ENCODE results near the gene PIAS4.
A peak's percentile ranks its signal among the peaks of the same experiment; 100 is the strongest.

Gene PIAS4

DNA sequence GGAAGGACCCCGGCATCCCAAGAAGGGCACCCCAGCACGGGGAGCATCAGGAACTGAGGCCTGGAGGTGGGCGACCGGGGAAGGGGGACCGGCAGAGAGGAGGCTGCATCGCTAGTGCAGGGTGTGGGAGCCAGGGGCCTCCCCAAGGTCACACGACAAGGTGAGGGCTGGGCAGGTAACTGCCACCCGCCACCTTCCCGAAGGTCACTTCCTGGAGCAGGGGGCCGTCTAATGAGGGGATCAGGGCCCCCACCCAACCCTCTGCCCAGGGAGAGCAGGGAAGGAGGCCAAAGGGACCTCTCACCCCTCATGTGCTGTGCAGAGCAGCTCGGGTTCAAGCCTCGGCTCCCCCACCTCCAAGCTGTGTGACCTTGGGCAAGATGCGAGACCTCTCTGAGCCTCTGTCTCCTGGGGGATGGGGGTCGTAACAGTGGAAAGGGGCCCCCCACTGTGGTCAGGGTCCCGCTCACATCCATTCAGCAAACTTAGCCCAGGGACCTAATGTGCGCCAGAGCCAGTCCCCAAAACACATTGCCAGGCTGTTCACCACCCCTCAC lies 53.2 kb downstream of the PIAS4 start:
- DNase-seq = no peak

DNA sequence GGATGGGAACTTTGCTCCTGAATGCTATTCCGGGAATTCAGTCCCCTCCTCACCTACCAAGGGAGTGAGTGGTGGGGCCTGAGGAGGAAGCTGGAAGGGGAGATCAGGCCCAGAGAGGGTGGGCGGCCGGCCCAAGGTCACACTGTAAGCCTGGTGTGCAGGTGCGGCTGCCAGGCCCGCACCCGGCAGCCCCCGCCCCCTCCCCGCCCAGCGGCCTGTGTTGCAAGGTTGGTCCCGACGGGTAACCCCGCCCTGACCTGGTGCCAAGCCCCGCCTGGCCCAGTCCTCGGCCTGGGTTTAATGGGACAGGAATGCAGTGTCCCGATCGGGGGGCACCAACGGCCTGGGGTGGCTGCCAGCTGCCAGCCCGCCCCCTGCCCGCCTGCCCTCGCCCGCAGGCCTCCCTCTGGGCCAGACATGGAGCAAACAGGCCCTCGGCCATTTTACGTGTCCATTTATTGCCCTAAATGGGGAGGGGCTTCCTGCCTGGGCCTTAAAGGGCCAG lies 53.7 kb downstream of the PIAS4 start:
- DNase-seq = peak; percentile 57

DNA sequence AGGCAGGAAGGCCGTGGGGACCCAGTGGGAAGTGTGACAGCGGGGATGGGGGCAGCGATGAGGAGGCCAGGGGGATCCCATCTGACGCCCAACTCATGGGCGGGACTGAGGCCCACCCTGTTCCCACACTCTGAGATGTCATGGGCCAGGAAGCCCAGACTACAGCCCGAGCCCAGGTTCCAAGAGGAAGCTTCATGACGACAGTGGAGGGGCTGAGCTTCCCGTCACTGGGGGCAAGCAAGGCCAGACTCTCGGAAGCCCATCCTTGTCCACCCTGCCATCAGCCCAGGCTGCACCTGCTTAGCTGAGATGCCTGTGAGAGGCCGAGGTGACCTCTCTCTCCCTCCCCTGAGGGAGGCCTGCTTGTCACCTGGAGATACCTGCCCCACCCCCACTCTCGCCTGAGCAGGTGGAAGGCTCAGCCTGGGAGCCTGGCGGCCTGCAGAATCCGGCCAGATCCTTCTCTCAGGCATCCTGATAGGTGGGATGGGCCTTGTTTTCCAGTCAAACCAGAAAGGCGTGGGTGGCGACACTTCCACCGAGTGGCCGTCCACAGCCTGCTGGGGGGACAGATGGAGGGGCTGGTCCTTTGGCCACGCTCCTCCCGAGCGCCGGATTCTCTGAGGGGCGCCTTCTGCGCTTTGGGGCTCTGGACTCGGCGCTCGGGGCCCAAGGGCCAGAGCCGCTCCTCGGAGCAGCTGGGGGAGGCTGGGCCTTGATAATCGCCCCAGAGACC lies 54.3 kb downstream of the PIAS4 start:
- no peak for DNase-seq

DNA sequence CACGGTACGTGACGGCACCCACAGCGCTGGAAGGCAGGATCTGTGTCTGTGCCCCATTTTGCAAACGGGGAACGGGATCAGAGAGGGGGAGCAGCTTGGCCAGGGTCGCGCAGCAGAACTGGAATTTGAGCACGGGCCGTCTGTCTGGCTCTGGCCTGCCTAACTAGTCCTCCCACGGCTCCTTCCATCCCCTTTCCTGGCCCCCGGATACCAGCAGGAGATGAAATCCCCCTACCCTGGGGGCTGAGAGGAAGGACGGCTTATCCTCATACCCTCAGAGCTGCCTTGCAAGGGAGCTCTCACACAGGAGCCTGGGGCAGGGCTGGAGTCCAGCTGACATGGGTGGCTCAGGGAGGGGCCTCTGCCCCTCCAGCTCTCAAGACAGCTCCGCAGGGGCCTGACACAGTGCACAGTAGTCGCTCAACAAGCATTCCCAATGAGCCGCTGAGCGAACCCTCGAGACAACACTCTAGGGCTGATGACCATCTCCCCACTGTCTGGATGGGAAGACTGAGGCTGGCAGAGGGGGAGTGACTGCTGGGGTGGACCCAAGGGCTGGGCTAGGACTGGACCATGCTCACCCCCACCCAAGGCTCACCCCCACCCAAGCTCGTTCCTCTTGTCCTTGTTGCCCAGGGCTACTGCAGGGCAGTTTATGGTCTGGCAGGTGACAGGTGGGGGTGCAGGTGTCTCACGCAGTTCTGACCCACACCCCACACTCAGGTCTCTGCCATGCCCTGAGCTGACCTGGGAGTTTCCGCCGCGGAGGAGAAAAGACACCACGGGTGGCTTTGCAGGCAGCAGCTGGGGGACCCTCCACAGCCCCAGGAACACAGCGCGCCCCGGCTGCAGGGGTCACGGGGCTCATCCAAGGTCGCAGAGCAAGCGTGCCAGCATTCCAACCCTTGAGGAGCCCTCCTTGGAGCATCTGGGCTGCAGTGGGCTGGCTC lies 55.2 kb downstream of the PIAS4 start:
- no peak for DNase-seq

DNA sequence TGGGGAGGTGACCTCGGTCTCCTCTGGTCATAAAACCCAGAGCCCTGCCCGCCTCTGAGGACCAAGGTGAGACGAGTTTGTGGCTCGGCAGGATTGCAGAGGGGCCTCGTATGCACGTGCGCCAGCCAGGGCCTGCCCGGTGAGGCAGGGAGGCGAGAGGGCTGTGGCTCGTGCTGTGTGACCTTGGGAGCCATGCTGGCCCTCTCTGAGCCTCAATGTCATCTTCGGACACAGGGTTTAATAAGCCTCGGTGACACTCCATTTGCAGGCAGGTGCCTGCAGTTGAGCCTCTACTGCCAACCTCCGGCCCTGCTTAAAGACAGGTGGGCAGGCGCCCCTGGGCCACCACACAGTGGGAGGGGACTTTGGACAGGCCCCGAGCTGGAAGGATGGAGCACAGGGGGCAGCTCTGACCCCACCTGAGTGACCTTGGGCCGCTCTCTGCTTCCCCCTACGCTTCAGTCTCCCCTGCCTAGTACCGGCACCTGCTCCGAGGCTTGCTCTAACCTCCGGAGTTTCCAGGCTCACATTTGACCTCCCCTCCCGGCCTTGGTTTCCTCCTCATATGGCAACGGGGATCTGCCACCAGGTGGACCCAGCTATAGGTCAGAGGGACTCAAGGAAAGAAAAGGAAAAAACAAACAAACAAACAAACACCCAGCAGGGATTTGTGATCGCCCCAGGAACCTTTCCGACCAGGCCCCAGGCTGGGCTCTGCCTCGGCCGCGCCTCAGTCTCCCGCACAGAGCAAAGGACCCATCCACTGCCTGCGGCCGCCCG lies 56.0 kb downstream of the PIAS4 start:
- DNase-seq = peak; percentile 20

DNA sequence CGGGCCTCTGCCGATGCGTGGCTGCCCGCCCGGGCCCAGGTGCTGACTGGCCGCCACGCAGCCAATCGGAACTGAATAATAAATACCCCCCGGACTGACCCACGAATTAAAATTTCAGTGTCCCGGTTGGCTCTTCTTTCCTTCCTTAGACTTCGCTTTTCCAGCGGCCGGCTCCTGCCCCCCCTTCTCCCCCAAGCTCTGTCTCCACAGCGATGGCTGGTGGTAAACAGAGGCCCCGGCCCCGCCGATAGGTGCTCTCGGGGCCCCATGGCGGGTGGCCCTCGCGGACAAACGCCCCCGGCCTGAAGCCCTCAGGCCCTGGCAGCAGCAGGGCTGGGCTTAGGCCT lies 56.6 kb downstream of the PIAS4 start:
- no peak for DNase-seq

DNA sequence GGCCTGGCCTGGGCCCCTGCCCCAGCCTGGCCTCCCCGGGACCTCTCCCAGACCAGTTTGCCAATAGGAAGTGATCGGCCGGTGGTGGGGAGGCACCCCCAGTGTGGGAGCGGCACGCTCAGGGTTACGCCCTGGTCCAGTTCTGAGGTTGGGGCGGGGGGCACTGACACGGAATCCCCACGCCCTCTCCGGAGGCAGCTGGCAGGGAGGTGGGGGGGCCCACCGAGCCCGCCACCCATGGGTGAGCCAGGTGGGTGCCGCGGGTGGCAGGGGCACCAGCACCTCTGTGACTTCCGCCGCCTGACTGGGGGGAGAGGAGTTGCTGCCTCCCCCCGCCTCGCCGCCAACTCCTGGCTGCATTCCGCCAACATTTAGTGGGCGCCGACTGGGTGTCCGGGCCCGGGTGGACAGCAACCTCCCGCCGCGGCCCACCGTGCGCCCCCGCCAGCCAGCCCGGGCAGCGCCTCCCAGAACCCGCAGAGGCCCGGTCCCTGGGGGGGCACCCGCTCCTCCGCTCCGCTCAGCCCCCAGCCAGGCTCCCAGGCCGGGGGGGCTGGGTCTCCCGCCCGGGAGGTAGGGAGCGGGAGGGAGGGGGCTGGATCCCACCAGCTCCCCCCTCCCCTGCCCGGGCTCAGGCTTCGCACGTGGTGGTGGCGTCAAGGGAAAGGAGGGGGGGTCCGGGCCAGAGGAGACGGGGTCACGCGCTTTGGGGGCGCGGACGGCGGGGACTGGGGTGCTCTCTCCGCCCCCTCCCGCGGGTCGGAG lies 57.1 kb downstream of the PIAS4 start:
- DNase-seq = peak; percentile 63

DNA sequence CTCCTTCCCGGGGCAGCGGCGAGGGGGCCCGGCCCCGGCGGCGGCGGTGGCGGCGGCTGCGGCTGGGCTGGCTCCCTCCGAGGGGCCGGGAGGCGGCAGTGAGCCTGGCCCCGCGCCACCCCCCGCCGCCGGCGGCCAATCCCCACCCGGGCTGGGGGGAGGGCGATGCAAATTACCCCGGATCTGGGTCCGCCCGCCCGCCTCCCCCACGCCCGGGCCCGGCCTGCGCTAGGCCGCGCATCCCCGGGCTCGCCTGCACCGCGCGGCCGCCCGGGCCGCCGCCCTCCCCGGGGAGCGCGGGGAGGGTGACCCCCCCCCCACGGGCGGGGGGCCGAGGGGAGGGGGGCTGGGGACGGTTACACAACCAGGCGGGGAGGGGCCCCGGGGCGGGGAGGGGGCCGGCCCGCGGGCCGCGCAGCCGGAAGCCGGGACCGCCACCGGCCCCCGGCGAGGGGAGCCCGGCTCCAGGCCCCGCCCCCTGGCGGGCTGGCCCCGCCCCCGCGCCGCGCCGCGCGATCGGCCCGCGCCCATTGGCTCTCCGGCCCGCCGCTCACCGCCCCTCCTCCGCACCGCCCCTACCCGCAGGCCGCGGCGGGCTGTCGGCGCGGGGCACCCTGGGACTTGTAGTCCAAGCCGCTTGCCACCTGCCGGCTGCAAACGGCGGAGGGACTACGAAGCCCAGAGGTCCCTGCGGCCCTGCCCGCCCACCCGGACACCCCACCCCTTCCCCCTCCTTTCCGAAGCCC lies 58.1 kb downstream of the PIAS4 start:
- peak; percentile 97 for DNase-seq

DNA sequence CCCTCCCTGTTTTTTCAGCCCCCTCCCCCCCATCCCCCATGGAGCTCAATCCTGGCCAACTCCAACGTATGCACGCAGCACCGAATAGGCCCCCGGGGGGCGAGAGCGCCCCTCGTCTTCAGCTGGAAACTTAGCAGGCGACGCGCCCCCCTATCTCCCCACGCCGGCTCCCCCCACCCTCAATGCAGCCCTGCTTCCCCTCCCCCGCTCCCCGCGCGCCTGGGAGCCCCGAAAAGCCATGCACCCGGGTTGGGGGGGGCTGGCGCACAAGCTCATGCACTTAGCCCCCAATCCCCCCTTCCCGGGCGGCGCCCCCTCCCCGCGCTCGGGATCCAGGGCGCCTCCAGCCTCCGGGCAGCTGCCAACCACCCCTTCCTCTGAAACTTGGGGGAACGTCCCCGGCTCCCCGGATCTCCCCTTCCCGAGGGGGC lies 58.7 kb downstream of the PIAS4 start:
- no peak for DNase-seq

DNA sequence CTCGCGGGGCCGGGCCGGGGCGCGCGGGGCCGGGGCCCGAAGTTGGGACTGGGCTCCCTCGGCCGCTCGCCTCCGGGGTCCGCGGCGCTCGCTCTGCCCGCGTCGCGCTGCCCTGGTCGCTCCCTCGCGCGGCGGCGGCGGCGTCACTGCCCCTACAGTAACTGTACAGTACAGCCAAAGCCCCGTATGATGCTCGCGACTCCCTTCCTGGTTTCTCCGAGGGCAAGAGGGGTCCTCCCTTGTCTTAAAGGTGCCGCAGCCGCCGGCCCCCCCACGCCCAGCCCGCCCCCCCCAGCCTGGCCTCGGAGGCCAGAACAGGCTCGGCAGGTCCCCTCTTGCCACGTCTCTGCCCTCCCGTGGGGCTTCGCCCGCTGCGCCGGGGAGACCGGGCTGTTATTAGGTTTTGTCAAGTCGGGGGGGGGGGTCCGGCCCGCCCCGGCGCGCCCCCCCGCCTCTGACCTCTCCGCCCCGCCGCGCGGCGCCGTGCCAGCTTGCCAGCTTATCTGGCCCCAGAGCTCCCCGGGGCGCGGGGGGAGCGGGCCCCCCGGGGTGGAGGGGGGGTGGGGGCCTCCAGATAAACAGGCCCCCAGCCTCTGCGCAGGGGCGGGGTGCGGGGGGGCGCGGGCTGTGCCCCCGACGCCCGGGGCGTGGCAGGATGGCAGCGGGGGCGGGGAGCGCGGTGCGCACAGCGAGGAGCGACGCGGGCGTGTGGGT lies 59.3 kb downstream of the PIAS4 start, which contains the start of gene ZBTB7A:
Gene ZBTB7A (minus strand): TSS at position 218 of the 714 bp plus-strand sequence. CDS start 11,667 bp downstream, outside the sequence.
- peak; percentile 87 for DNase-seq

DNA sequence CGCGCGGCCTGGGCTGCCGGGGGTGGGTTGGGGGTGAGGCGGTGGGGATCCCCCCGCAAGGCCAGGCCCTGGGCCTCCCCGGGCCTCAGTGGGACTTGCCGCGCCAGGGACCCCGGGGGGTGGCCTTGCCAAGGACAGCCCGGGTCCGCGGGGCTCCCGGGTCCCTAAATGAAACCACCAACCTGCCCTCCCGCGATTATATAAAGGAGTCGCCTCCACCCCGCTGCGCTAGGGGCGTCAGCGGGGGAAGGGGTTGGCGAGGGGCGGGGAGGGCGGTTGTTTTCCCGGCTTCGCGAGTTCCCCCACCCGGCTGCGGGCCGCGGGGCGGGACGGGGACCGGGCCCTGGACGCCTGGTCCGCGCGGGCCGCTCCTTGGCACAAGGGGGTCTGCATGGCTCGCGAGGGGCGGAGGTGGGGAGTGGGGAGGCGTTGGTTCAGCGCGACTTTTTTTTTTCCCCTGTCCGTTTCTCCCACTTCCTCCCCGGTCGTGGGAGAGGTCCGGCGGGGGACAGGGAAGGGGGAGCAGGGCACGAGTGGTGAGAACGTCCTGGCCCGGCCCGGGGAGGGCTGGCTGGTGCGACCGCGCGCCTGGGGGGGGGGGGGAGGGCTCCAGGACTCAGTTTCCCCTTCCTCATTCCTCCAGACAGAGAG lies 60.0 kb downstream of the PIAS4 start:
- DNase-seq = no peak

DNA sequence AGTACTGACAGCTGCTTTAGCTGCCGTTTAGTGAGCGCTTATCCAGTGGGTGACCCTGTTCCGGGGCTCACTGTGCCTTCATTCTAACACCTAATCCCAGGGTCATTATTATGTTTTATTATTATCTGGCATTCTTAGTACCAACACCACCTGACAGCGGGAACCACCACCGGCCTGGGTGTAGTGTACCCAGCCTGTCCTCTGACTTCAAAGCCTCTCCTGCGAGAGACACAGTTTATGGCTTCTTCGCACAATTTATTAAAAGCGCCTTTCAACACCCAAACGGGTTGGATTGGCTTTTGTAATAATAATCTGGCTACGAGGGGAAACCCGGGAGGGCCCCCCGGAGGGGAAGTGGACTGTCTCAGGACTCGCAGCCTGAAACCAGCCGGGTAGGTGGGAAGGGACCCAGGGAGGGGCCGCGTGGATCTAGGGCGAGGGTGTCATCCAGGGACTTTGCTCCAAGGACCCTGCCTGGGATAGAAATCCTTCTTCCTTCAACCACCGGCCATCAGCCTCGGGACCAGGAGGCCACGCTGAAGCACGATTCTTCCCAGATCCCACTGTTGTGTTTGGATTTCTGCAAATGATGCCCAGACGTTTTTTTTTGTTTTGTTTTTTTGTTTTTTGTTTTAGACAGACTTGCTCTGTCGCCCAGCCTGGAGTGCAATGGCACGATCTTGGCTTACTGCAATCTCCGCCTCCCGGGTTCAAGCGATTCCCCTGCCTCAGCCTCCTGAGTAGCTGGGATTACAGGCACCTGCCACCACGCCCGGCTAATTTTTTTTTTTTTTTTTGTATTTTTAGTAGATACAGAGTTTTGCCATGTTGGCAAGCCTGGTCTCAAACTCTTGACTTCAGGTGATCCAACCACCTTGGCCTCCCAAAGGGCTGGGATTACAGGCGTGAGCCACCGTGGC lies 60.8 kb downstream of the PIAS4 start:
- DNase-seq = peak; percentile 45

DNA sequence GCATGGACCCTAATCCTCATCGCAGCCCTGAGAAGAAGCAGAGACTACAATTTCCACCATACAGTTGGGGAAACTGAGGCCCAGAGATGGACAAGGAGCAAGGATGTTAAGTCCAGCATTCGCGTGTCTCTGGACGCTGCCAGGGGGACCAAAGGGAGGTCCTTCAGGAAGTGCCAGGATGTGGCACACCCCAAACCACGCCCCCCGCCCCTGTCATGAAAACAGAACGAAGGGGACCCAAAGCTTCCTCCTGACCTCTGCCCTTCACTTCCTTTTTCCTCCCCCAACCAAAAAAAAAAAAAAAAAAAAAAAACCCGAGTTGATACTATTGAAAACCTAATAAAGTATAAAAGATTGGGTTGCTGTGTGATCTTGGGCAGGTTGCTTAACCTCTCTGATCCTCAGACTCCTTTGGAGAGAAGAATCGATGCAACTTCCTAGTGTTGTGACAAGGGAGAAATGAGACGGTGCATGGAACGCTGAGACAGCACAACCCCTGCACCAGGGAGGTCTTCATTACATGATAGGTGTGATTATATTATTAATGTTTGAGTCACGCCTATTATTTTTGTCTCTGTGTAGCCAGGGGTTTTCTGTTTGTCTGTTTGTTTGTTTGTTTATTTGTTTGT lies 61.9 kb downstream of the PIAS4 start:
- peak; percentile 72 for DNase-seq

DNA sequence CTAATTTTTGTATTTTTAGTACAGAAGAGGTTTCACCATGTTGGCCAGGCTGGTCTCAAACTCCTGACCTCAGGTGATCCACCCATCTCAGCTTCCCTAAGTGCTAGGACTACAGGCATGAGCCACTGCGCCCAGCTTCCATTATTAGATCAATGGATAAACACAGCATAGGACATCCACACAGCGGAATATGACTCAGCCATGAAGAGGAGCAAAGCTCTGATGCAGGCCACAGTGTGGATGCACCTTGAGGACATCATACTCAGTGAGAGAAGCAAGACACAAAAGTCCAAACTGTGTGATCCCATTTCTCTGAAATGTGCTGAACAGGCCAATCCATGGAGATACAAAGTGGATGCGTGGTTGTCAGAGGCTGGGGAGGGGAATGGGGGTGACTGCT lies 64.1 kb downstream of the PIAS4 start:
- no peak for DNase-seq

DNA sequence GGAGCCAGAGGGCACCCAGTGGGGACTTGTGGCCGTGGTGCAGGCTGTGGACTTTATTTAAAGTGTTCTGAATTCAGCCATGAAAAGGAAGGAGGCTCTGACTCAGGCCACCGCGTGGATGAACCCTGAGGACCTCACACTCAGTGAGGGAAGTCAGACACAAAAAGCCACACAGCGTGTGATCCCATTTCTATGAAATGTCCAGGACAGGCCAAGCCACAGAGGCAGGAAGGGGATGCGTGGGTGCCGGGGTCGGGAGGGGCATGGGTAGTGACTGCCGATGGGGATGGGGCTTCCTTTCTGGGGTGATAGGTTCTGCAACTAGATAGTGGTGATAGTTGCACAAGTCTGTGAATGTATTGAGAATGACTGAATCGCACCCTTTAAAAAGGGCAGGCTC lies 67.8 kb downstream of the PIAS4 start:
- no peak for DNase-seq

DNA sequence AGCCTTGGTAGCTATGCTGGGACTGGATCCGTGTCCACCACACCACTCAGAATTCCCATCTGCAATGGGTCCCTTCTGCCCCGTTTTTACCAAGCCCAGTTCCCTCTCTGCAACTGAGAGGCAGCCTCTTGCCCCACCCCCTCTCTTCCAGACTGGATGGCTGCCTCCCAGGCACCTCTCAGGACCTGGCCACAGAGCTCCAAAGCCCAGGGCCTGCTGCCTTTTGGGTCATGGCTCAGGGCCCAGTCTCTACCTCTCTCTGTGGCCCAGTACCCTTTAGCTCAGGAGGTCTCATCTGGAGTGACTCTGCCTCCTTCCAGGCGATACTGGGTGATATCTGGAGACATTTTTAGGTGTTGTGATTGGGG lies 69.5 kb downstream of the PIAS4 start:
- DNase-seq = no peak

DNA sequence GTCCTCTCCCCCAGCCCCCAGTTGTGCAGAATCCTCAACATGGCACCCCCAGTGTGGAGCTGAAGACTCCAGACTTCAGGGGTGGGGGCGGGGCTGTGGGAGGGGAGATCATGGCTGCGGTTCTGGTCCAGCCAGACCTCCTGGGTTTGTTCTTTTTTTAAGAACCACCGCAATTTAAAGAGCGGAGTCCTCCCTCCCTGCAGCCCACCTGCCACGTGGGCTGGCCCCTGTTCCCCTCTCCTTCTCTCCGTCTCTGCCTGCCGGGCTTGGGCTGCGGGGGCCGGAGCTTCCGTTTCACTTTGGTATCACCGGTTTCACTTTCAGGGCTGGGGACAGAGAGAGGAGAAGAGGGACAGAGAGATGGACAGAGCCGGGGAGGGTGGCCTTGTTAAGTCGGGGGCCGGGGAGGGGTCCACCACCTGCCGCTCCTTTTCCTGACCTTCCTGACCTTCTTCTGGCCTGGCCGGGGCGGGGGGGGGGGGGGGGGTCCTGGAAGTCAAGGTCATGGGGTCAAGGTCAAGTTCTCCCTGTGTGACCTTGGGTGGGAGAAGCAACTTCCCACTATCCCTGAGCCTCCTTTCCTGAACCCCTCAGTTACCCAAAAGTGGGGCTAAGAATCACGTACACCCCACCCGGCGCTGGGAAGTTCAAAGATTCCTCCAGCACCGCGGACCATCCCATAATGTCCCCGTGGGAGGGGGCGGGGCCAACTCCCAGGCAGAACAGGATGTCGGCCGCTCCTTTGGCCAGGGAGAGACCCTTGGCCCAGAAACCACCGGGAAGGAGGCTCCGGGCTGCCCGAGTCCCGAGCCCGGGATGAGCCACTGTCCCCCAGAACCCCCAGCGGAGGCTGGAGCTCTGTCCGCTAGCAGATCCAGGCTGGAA lies 70.5 kb downstream of the PIAS4 start:
- peak; percentile 56 for DNase-seq

All from CD4-positive, alpha-beta T cell treated with Interleukin-17A for 1 hour (primary cell).